K562 (cell line): ENCODE results near the gene CYFIP2. TPM values are rescaled to one million over a fixed set of nuclear protein-coding genes. Genes with fewer than 3 reads are reported as not detected.

ENCODE experiments used
- ATAC-seq: fragments of 200-7000 bp; cut with Tn5 transposase; 3 replicates; pipeline ENCODE4 v1.9.1; 2020; ENCODE audit warnings: moderate library complexity
- BruUV-seq: library from RNA; stranded (reverse); fragments of 400-500 nt; replicated peaks from 2 replicates; lab custom pipeline; 2021; lab: Mats Ljungman, UMichigan
- CTCF ChIA-PET: fragments of 300-600 bp; formaldehyde crosslinking; extraction: SDS; loops from one replicate; lab custom pipeline; 2021; ENCODE audit warnings: low intra/inter-chr PET ratio; lab: Yijun Ruan, JAX
- POLR2A ChIA-PET: fragments of 300-600, 350-650 bp; sonication (Branson Sonifier 250); formaldehyde crosslinking; extraction: SDS; loops from one replicate; lab custom pipeline; 2021; ENCODE audit warnings: antibody characterized with exemption, inconsistent platforms; lab: Yijun Ruan, JAX
- DNase-seq, 4 experiments: peaks; one replicate each; pipeline versions ENCODE4 v3.0.0 to v3.0.0-alpha.2; 2011 to 2018; ENCODE audit warnings: low spot score in 3 of 4, mixed read lengths in 3 of 4; ENCODE audit errors: extremely low read depth in 1 of 4
- FAIRE-seq: peaks from 2 replicates; lab custom pipeline; 2011; peaks lifted over from hg19 to GRCh38; lab: Jason Lieb, UNC
- H2AFZ ChIP-seq: 2 replicates; pipeline ENCODE4 v1.6.0; 2011; ENCODE audit warnings: low read depth, low read length, control low read depth, inconsistent platforms
- H3K27ac ChIP-seq: fragments of 200-600 bp; 3 replicates; pipeline ENCODE4 v1.8.0; 2011; ENCODE audit warnings: low read depth, mild to moderate bottlenecking, control low read depth, inconsistent platforms, low read length, moderate library complexity, mixed read lengths; ENCODE audit errors: extremely low read depth
- H3K27me3 ChIP-seq, 2 experiments: fragments of 300-600 bp in 1 of 2; 2 replicates in 1 of 2; 3 replicates in 1 of 2; pipeline versions ENCODE4 v1.6.0 to v1.8.0; 2011; ENCODE audit warnings: inconsistent platforms in 2 of 2, low read length in 2 of 2, mild to moderate bottlenecking in 1 of 2, mixed read lengths in 1 of 2, moderate library complexity in 1 of 2; ENCODE audit not compliant: control insufficient read depth in 2 of 2, insufficient read depth in 2 of 2
- H3K36me3 ChIP-seq: fragments of 300-600 bp; 3 replicates; pipeline ENCODE4 v1.8.0; 2011; ENCODE audit warnings: mild to moderate bottlenecking, low read length, inconsistent platforms; ENCODE audit not compliant: control insufficient read depth, insufficient read depth
- H3K4me1 ChIP-seq, 2 experiments: fragments of 200-600 bp in 1 of 2; replicated peaks in 1 of 2; 2 replicates in 1 of 2; 3 replicates in 1 of 2; pipeline versions ENCODE4 v1.5.1 to v1.8.0; 2011; ENCODE audit warnings: inconsistent platforms in 2 of 2, low read length in 2 of 2, mild to moderate bottlenecking in 1 of 2, mixed read lengths in 1 of 2, moderate library complexity in 1 of 2; ENCODE audit not compliant: control insufficient read depth in 2 of 2, insufficient read depth in 2 of 2
- H3K4me2 ChIP-seq: 2 replicates; pipeline ENCODE4 v1.6.1; 2011; ENCODE audit warnings: low read length, control low read depth, inconsistent platforms, mixed read lengths; ENCODE audit not compliant: insufficient read depth
- H3K4me3 ChIP-seq: fragments of 200-600 bp; sonication (generic), shearing (Covaris generic); 2 replicates; pipeline ENCODE4 v1.5.1; 2016; ENCODE audit warnings: control low read depth, inconsistent platforms
- H3K79me2 ChIP-seq: fragments of 200-600 bp; 3 replicates; pipeline ENCODE4 v1.8.0; 2011; ENCODE audit warnings: low read length, inconsistent platforms; ENCODE audit not compliant: control insufficient read depth, insufficient read depth
- H3K9ac ChIP-seq, 2 experiments: 2 replicates each; pipeline versions ENCODE4 v1.6.0 to v1.6.1; 2011; ENCODE audit warnings: low read depth in 2 of 2, low read length in 2 of 2, control low read depth in 1 of 2, inconsistent platforms in 1 of 2, mild to moderate bottlenecking in 1 of 2, mixed read lengths in 1 of 2; ENCODE audit not compliant: insufficient read depth in 1 of 2
- H3K9me1 ChIP-seq: one replicate; pipeline ENCODE4 v1.6.0; 2011; ENCODE audit warnings: inconsistent platforms, mild to moderate bottlenecking, low read length, moderate library complexity; ENCODE audit not compliant: control insufficient read depth, insufficient read depth
- H3K9me3 ChIP-seq: replicated peaks from 2 replicates; pipeline ENCODE4 v1.5.1; 2011; ENCODE audit warnings: low read depth, low read length, inconsistent platforms; ENCODE audit not compliant: control insufficient read depth, insufficient read depth
- H4K20me1 ChIP-seq: replicated peaks from 2 replicates; pipeline ENCODE4 v1.6.1; 2011; ENCODE audit warnings: low read length, inconsistent platforms, mixed read lengths; ENCODE audit not compliant: control insufficient read depth, insufficient read depth
- ARHGAP35 ChIP-seq: fragments of 450-650 bp; IDR thresholded peaks from 2 replicates; pipeline ENCODE4 v1.6.1; 2018; ENCODE audit not compliant: partially characterized antibody
- BRD4 ChIP-seq: fragments of 200-600 bp; sonication (generic); IDR thresholded peaks from 2 replicates; pipeline ENCODE4 v1.6.1; 2017; ENCODE audit warnings: inconsistent platforms
- HOXB6 ChIP-seq: fragments of 250-450 bp; sonication (Bioruptor Pico); IDR thresholded peaks from 2 replicates; pipeline ENCODE4 v1.5.1; 2022; ENCODE audit warnings: mild to moderate bottlenecking, borderline replicate concordance
- JUND ChIP-seq, 2 experiments: IDR thresholded peaks; 2 replicates in 1 of 2; 3 replicates in 1 of 2; pipeline ENCODE4 v1.6.1; 2011; ENCODE audit warnings: borderline replicate concordance in 2 of 2, low read depth in 2 of 2, low read length in 2 of 2, improper control_type of control experiment in 1 of 2, missing biosample characterization in 1 of 2, missing genetic modification characterization in 1 of 2, missing genetic modification reagents in 1 of 2
- NFE2 ChIP-seq: IDR thresholded peaks from 2 replicates; pipeline ENCODE4 v1.6.1; 2014; ENCODE audit warnings: antibody characterized with exemption, low read depth
- NR1H2 ChIP-seq: sonication (generic); formaldehyde crosslinking; IDR thresholded peaks from 2 replicates; pipeline ENCODE4 v1.4.0; 2020; ENCODE audit warnings: mild to moderate bottlenecking, missing genetic modification reagents
- SMC3 ChIP-seq: conservative IDR thresholded peaks from 2 replicates; pipeline ENCODE4 v1.6.1; 2011; ENCODE audit warnings: low read depth, low read length, improper control_type of control experiment; ENCODE audit not compliant: insufficient read depth
- SREBF1 ChIP-seq: fragments of 150-350 bp; IDR thresholded peaks from 2 replicates; pipeline ENCODE4 v1.6.1; 2014; ENCODE audit warnings: antibody characterized with exemption, low read depth, low read length, borderline replicate concordance
- ZNF274 ChIP-seq: IDR thresholded peaks from 2 replicates; pipeline ENCODE4 v1.6.1; 2011; ENCODE audit warnings: low read depth, mild to moderate bottlenecking, low read length, moderate library complexity, borderline replicate concordance
- ZNF444 ChIP-seq: fragments of 250-450 bp; sonication (Bioruptor Pico); IDR thresholded peaks from 2 replicates; pipeline ENCODE4 v1.4.0; 2020; ENCODE audit warnings: mild to moderate bottlenecking, moderate library complexity
- ZNF695 ChIP-seq: fragments of 450-650 bp; formaldehyde crosslinking; IDR thresholded peaks from 2 replicates; pipeline ENCODE4 v1.4.0; 2020; ENCODE audit warnings: mild to moderate bottlenecking, moderate library complexity
- WGBS: fragments of 100-300 bp; shearing (Covaris generic); methylation state at CpG from one replicate; pipeline ENCODE4 v1.1.6; 2016; ENCODE audit warnings: low coverage, mixed read lengths; ENCODE audit not compliant: insufficient coverage; ENCODE audit errors: missing lambda C conversion rate; 5-methylcytosine and 5-hydroxymethylcytosine counted together
- in situ Hi-C: fragments of 300-500 bp; cut with MboI; formaldehyde crosslinking; loops from 4 replicates; pipeline ENCODE4 v1.15.0; 2018; ENCODE audit warnings: inconsistent platforms, mixed read lengths
- intact Hi-C: fragments of 100-400 bp; cut with micrococcal nuclease; formaldehyde crosslinking; loops from 2 replicates; pipeline ENCODE4 v1.14.2; 2022
- polyA plus RNA-seq, 8 experiments: library from polyadenylated mRNA; depleted of rRNA in 4 of 8; stranded (reverse) in 5 of 8; unstranded in 3 of 8; fragments of >200 nt; fragmentation: Nextera tagmentation in 2 of 8; fragmentation: Illumina TruSeq in 1 of 8; extraction: Ambion mirVana in 2 of 8; extraction: Trizol in 1 of 8; gene quantifications; 2 replicates each; pipeline versions ENCODE4 v1.2.1 to v1.2.3, GENCODE V29; 2011 to 2014; ENCODE audit warnings: inconsistent platforms in 1 of 8, missing spikeins in 1 of 8
- total RNA-seq, 7 experiments: library from RNA; depleted of rRNA in 6 of 7; stranded (reverse); fragments of >200 nt in 6 of 7; fragmentation: Illumina TruSeq in 2 of 7; extraction: Trizol in 2 of 7; gene quantifications; 2 replicates each; pipeline versions ENCODE4 v1.2.1 to v1.2.3, GENCODE V29; 2011 to 2021; ENCODE audit warnings: low replicate concordance in 1 of 7
- TF ChIP-seq, protein P1 (sequence below): fragments of 250-450 bp; sonication (Bioruptor Pico); IDR thresholded peaks from 2 replicates; pipeline ENCODE4 v1.9.0; 2021; ENCODE audit warnings: mild to moderate bottlenecking
- TF ChIP-seq, protein P2 (sequence below): fragments of 450-650 bp; IDR thresholded peaks from 2 replicates; pipeline ENCODE4 v1.6.1; 2016; ENCODE audit warnings: missing biosample characterization, missing genetic modification characterization
- TF ChIP-seq, protein P3 (sequence below): sonication (generic); formaldehyde crosslinking; IDR thresholded peaks from 2 replicates; pipeline ENCODE4 v1.8.0; 2022; ENCODE audit warnings: mild to moderate bottlenecking, missing genetic modification reagents

The CYFIP2 gene
- total and polyA plus RNA-seq, 9 of the 15 experiments (the other 6 are each of a cell fraction or from before 2014, with no cell fraction given): 0.76 to 2.9 (median 1.4) TPM; not detected in 1

DNA sequence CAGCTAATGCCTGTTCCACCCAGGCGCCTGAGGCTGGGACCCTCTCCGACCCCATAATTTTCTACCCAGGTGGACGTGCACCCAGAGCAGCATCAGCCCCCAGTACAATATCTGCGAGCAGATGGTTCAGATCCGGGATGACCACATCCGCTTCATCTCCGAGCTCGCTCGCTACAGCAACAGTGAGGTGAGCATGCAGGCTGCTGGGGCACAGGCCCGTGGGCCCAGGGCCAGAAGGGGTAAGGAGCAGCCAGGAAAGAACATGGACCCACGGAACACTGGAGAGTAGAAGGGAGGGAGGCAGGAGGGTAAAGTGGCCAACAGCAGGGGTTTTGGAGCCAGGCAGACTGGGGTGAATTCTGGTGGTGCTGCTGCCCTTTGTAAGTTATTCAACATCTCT, 45.7 kb downstream of the CYFIP2 start (continued):
- TF ChIP-seq BRD4: no peak
- TF ChIP-seq, all 486 proteins: peak for 0

DNA sequence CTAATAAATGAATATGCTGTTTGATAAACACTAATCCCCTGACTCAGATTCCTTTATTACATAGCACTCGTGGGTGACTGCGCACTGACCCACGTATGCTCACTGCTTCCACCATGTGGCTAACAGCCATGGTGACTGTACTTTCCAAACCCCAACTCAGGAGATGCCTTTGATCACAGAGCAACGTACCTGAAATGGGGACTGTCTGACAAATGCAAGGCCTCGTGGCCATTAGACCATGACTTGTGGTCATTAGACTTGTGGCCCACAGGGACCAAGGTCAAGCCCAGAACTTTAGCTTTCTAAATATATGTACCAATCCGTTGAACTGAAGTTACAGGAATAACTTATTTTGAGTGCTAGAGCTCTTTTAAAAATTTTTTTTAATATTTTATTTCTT, 46.6 kb downstream of the CYFIP2 start:
- POLR2A ChIA-PET: interaction anchor here (0.7 to 1.0 kb wide), 2 partner anchors 72 to 154 kb away, joined by 3 read pairs; no protein-coding TSS in a partner anchor
- no peaks in the 10 kb centered on the region for H3K79me2 ChIP-seq
- CTCF ChIA-PET: interaction anchor here (0.7 to 3.5 kb wide), 5 partner anchors 59 to 431 kb away, joined by 3 to 26 read pairs (median 4); partner anchors contain the start of gene LSM11
- in situ Hi-C loops (no loop called here), intact Hi-C loops (loop anchor here (1.0 to 2.0 kb wide), 2 partner anchors 59 to 164 kb away; no protein-coding TSS in a partner anchor)
- H3K4me1 ChIP-seq: no peaks in the 10 kb centered on the region
- no peak overlapping the region for H3K9ac ChIP-seq
- H2AFZ ChIP-seq: no peak overlapping the region
- H4K20me1 ChIP-seq: 0 out of 2 replicates have a peak, but pooled peaks cover 3% of the 10 kb centered on the region
- DNase-seq (peak; percentile 49 to 60 (median 56)), ATAC-seq (peak; percentile 94), FAIRE-seq (peak; percentile 77)
- WGBS: 4% methylated on average over 6 of the region's 6 CpGs
- no peak overlapping the region for H3K4me2 ChIP-seq
- H3K27ac ChIP-seq: no peak overlapping the region
- no peaks in the 10 kb centered on the region for H3K9me3 ChIP-seq
- H3K27me3 ChIP-seq: peaks cover 15 to 33% of the 10 kb centered on the region in 2 experiments
- H3K36me3 ChIP-seq: no peaks in the 10 kb centered on the region
- BruUV-seq: no TSS peak
- no peak overlapping the region for H3K4me3 ChIP-seq
- H3K9me1 ChIP-seq: no peaks in the 10 kb centered on the region
- TF ChIP-seq JUND (IDR thresholded peaks at IDR 0.05; ENCODE audit: borderline replicate concordance, low read depth, low read length) (peak; percentile 30; the same call in 1 of the 2 replicates), JUND (tag; IDR thresholded peaks at IDR 0.05; ENCODE audit: borderline replicate concordance, low read depth, low read length) (no peak; the same call in 2 of the 3 replicates), ZNF695 (CRISPR knock-in tag) (no peak), SMC3 (peak; percentile 75), NR1H2 (CRISPR knock-in tag) (no peak), NFE2 (peak; percentile 50), SREBF1 (no peak), ARHGAP35 (no peak), HOXB6 (CRISPR knock-in tag) (no peak), ZNF444 (CRISPR knock-in tag) (no peak), ZNF274 (no peak)
- TF ChIP-seq, protein P1, sequence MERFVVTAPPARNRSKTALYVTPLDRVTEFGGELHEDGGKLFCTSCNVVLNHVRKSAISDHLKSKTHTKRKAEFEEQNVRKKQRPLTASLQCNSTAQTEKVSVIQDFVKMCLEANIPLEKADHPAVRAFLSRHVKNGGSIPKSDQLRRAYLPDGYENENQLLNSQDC (CRISPR knock-in tag): no peak
- TF ChIP-seq, protein P2, sequence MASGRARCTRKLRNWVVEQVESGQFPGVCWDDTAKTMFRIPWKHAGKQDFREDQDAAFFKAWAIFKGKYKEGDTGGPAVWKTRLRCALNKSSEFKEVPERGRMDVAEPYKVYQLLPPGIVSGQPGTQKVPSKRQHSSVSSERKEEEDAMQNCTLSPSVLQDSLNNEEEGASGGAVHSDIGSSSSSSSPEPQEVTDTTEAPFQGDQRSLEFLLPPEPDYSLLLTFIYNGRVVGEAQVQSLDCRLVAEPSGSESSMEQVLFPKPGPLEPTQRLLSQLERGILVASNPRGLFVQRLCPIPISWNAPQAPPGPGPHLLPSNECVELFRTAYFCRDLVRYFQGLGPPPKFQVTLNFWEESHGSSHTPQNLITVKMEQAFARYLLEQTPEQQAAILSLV (tag): no peak
- TF ChIP-seq, protein P3, sequence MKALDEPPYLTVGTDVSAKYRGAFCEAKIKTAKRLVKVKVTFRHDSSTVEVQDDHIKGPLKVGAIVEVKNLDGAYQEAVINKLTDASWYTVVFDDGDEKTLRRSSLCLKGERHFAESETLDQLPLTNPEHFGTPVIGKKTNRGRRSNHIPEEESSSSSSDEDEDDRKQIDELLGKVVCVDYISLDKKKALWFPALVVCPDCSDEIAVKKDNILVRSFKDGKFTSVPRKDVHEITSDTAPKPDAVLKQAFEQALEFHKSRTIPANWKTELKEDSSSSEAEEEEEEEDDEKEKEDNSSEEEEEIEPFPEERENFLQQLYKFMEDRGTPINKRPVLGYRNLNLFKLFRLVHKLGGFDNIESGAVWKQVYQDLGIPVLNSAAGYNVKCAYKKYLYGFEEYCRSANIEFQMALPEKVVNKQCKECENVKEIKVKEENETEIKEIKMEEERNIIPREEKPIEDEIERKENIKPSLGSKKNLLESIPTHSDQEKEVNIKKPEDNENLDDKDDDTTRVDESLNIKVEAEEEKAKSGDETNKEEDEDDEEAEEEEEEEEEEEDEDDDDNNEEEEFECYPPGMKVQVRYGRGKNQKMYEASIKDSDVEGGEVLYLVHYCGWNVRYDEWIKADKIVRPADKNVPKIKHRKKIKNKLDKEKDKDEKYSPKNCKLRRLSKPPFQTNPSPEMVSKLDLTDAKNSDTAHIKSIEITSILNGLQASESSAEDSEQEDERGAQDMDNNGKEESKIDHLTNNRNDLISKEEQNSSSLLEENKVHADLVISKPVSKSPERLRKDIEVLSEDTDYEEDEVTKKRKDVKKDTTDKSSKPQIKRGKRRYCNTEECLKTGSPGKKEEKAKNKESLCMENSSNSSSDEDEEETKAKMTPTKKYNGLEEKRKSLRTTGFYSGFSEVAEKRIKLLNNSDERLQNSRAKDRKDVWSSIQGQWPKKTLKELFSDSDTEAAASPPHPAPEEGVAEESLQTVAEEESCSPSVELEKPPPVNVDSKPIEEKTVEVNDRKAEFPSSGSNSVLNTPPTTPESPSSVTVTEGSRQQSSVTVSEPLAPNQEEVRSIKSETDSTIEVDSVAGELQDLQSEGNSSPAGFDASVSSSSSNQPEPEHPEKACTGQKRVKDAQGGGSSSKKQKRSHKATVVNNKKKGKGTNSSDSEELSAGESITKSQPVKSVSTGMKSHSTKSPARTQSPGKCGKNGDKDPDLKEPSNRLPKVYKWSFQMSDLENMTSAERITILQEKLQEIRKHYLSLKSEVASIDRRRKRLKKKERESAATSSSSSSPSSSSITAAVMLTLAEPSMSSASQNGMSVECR (CRISPR knock-in tag): no peak
